Upper lobe of left lung (tissue), 4 donors: Measurements from ENCODE around the gene PTPRD.

ENCODE experiments used
- POLR2AphosphoS5 ChIP-seq, 2 donors: sonication (generic); formaldehyde crosslinking; IDR thresholded peaks; one replicate each; pipeline ENCODE4 v1.5.1; 2017; ENCODE audit warnings: antibody characterized with exemption in 2 of 2
- TF ChIP-seq, protein P1 (sequence below), 6 experiments: fragments of 450-650 bp in 4 of 6; fragments of 200-600 bp in 2 of 6; sonication (generic) in 2 of 6; IDR thresholded peaks; one replicate each; pipeline ENCODE4 v1.5.1; 2016 to 2019; ENCODE audit warnings: antibody characterized with exemption in 6 of 6

DNA sequence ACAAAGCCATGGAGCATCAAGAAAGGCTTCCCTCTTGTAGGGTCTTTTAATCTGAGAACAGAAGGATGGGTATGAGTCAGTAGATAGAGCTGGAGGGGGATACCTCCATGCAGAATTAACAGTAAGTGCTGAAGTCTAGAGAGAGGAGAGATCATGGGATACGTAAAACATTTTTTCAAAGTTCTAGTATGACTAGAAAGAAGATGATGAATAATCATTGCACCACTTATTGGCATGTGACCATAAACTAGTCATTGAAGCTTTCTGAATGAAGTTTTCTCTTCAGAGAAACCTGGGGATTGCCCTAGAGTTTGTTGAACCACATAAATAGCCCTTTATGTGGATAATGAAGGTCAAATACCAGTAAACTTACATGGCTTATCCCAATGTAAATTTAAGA is 48.6 kb upstream of the PTPRD start:
- TF ChIP-seq, protein P1, sequence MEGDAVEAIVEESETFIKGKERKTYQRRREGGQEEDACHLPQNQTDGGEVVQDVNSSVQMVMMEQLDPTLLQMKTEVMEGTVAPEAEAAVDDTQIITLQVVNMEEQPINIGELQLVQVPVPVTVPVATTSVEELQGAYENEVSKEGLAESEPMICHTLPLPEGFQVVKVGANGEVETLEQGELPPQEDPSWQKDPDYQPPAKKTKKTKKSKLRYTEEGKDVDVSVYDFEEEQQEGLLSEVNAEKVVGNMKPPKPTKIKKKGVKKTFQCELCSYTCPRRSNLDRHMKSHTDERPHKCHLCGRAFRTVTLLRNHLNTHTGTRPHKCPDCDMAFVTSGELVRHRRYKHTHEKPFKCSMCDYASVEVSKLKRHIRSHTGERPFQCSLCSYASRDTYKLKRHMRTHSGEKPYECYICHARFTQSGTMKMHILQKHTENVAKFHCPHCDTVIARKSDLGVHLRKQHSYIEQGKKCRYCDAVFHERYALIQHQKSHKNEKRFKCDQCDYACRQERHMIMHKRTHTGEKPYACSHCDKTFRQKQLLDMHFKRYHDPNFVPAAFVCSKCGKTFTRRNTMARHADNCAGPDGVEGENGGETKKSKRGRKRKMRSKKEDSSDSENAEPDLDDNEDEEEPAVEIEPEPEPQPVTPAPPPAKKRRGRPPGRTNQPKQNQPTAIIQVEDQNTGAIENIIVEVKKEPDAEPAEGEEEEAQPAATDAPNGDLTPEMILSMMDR (IDR thresholded peaks at IDR 0.05) = no peak
- TF ChIP-seq POLR2AphosphoS5 (IDR thresholded peaks at IDR 0.05) = no peak
